ENCODE results near the gene TNC. TPM values are rescaled to one million over a fixed set of nuclear protein-coding genes. Genes with fewer than 3 reads are reported as not detected.

TNC gene
- total RNA-seq, 1 donor from 2014 or later = 30.8 TPM

GRCh38 chr9:115022760-115023434 is 95.1 kb downstream of the TNC start:
- Histone ChIP-seq H3K27ac (ENCODE audit: low read depth, low read length) (no peak overlapping the region), H3K9me3 (ENCODE audit: control insufficient read depth in 3 of 3, low read length in 3 of 3) (no peaks in the 10 kb centered on the region), H3K9ac (ENCODE audit: low read depth in 1 of 3, low read length in 3 of 3) (no peak overlapping the region), H3K4me1 (ENCODE audit: control insufficient read depth in 3 of 3, insufficient read depth in 3 of 3, low read length in 3 of 3) (no peaks in the 10 kb centered on the region), H3K4me3 (ENCODE audit: low read length in 3 of 3) (no peak overlapping the region), H3K36me3 (ENCODE audit: control insufficient read depth in 3 of 3, insufficient read depth in 3 of 3, low read length in 3 of 3) (no peaks in the 10 kb centered on the region), H3K27me3 (ENCODE audit: control insufficient read depth in 3 of 3, insufficient read depth in 3 of 3, low read length in 3 of 3) (no peaks in the 10 kb centered on the region)

- no peak overlapping the region for H3K27ac ChIP-seq (ENCODE audit: low read depth, low read length)
- H3K27me3 ChIP-seq (ENCODE audit: control insufficient read depth in 3 of 3, insufficient read depth in 3 of 3, low read length in 3 of 3) = peaks cover 0 to 2% (median 0%) of the 10 kb centered on the region in 3 donors
- H3K9ac ChIP-seq (ENCODE audit: low read depth in 1 of 3, low read length in 3 of 3) = no peak overlapping the region
Measured at GRCh38 chr9:115018547-115019435, 99.2 kb downstream of the TNC start.

GRCh38 chr9:115016344-115016743 is 101.6 kb downstream of the TNC start:
- Histone ChIP-seq H3K36me3 (ENCODE audit: control insufficient read depth in 3 of 3, insufficient read depth in 3 of 3, low read length in 3 of 3) (no peaks in the 10 kb centered on the region), H3K9me3 (ENCODE audit: control insufficient read depth in 3 of 3, low read length in 3 of 3) (no peaks in the 10 kb centered on the region), H3K4me3 (ENCODE audit: low read length in 3 of 3) (no peak overlapping the region), H3K27ac (ENCODE audit: low read depth, low read length) (no peak overlapping the region), H3K9ac (ENCODE audit: low read depth in 1 of 3, low read length in 3 of 3) (no peak overlapping the region), H3K27me3 (ENCODE audit: control insufficient read depth in 3 of 3, insufficient read depth in 3 of 3, low read length in 3 of 3) (peaks cover 0 to 3% (median 2%) of the 10 kb centered on the region in 3 donors), H3K4me1 (ENCODE audit: control insufficient read depth in 3 of 3, insufficient read depth in 3 of 3, low read length in 3 of 3) (no peaks in the 10 kb centered on the region)

More at GRCh38 chr9:115018547-115019435, 99.2 kb downstream of the TNC start:
- no peak overlapping the region for H3K4me3 ChIP-seq (ENCODE audit: low read length in 3 of 3)
- no peaks in the 10 kb centered on the region for H3K4me1 ChIP-seq (ENCODE audit: control insufficient read depth in 3 of 3, insufficient read depth in 3 of 3, low read length in 3 of 3)
- H3K36me3 ChIP-seq (ENCODE audit: control insufficient read depth in 3 of 3, insufficient read depth in 3 of 3, low read length in 3 of 3) = no peaks in the 10 kb centered on the region
- no peaks in the 10 kb centered on the region for H3K9me3 ChIP-seq (ENCODE audit: control insufficient read depth in 3 of 3, low read length in 3 of 3)

- H3K27me3 ChIP-seq (ENCODE audit: control insufficient read depth in 3 of 3, insufficient read depth in 3 of 3, low read length in 3 of 3) = peaks cover 0 to 3% (median 2%) of the 10 kb centered on the region in 3 donors
- no peak overlapping the region for H3K27ac ChIP-seq (ENCODE audit: low read depth, low read length)
- H3K36me3 ChIP-seq (ENCODE audit: control insufficient read depth in 3 of 3, insufficient read depth in 3 of 3, low read length in 3 of 3) = no peaks in the 10 kb centered on the region
- H3K4me3 ChIP-seq (ENCODE audit: low read length in 3 of 3) = no peak overlapping the region
- no peaks in the 10 kb centered on the region for H3K9me3 ChIP-seq (ENCODE audit: control insufficient read depth in 3 of 3, low read length in 3 of 3)
- H3K4me1 ChIP-seq (ENCODE audit: control insufficient read depth in 3 of 3, insufficient read depth in 3 of 3, low read length in 3 of 3) = no peaks in the 10 kb centered on the region
- no peak overlapping the region for H3K9ac ChIP-seq (ENCODE audit: low read depth in 1 of 3, low read length in 3 of 3)
Measured at GRCh38 chr9:115015018-115015635, 102.8 kb downstream of the TNC start.

DNA sequence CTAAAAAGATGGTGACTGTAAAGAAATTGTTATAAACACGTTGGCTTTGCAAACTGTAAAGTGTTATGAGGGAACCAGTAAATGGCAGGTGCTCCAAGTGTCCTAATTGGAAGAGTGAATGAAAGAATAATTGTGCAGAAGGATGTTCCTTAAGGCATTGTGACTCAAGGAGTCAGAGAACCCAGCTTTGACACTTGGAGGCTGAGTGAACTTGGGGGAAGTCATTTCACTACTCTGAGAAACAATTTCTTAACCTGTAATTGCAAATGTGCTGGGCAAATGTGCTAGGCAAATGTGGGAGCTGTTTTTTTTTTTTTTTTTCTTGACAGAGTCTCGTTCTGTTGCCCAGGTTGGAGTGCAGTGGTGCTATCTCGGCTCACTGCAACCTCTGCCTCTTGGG is 103.5 kb downstream of the TNC start:
- H3K9me3 ChIP-seq (ENCODE audit: control insufficient read depth in 3 of 3, low read length in 3 of 3) = no peaks in the 10 kb centered on the region
- no peak overlapping the region for H3K27ac ChIP-seq (ENCODE audit: low read depth, low read length)
- no peak overlapping the region for H3K4me3 ChIP-seq (ENCODE audit: low read length in 3 of 3)
- no peaks in the 10 kb centered on the region for H3K4me1 ChIP-seq (ENCODE audit: control insufficient read depth in 3 of 3, insufficient read depth in 3 of 3, low read length in 3 of 3)
- no peaks in the 10 kb centered on the region for H3K36me3 ChIP-seq (ENCODE audit: control insufficient read depth in 3 of 3, insufficient read depth in 3 of 3, low read length in 3 of 3)
- peaks cover 0 to 3% (median 2%) of the 10 kb centered on the region in 3 donors for H3K27me3 ChIP-seq (ENCODE audit: control insufficient read depth in 3 of 3, insufficient read depth in 3 of 3, low read length in 3 of 3)
- H3K9ac ChIP-seq (ENCODE audit: low read depth in 1 of 3, low read length in 3 of 3) = no peak overlapping the region

GRCh38 chr9:115013998-115014397 is 104.0 kb downstream of the TNC start:
- no peak overlapping the region for H3K9ac ChIP-seq (ENCODE audit: low read depth in 1 of 3, low read length in 3 of 3)
- H3K4me3 ChIP-seq (ENCODE audit: low read length in 3 of 3) = no peak overlapping the region
- H3K36me3 ChIP-seq (ENCODE audit: control insufficient read depth in 3 of 3, insufficient read depth in 3 of 3, low read length in 3 of 3) = no peaks in the 10 kb centered on the region
- no peak overlapping the region for H3K27ac ChIP-seq (ENCODE audit: low read depth, low read length)
- H3K9me3 ChIP-seq (ENCODE audit: control insufficient read depth in 3 of 3, low read length in 3 of 3) = no peaks in the 10 kb centered on the region
- no peaks in the 10 kb centered on the region for H3K4me1 ChIP-seq (ENCODE audit: control insufficient read depth in 3 of 3, insufficient read depth in 3 of 3, low read length in 3 of 3)
- H3K27me3 ChIP-seq (ENCODE audit: control insufficient read depth in 3 of 3, insufficient read depth in 3 of 3, low read length in 3 of 3) = peaks cover 0 to 3% (median 2%) of the 10 kb centered on the region in 3 donors

DNA sequence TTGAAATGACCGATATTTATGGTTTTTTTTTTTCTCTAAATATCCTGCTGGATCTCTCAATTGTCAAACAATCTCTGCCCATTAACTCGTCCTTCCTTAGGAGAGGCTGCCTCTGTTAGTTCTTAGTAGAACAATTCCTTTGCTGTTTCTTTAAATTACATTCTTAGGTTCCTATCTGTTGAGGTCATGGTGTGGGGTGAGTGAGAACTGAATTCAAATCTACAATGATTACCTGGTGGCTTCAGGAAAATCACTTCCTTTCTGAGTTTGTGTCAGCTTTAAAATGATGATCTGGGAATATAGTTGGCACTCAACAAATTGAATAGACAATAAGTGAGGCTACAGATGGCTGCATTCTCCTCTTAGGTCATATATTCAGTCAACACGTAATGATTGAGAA is 105.5 kb downstream of the TNC start:
- no peak overlapping the region for H3K4me3 ChIP-seq (ENCODE audit: low read length in 3 of 3)
- H3K27me3 ChIP-seq (ENCODE audit: control insufficient read depth in 3 of 3, insufficient read depth in 3 of 3, low read length in 3 of 3) = peaks cover 0 to 3% (median 2%) of the 10 kb centered on the region in 3 donors
- H3K27ac ChIP-seq (ENCODE audit: low read depth, low read length) = no peak overlapping the region
- H3K4me1 ChIP-seq (ENCODE audit: control insufficient read depth in 3 of 3, insufficient read depth in 3 of 3, low read length in 3 of 3) = peaks cover 0 to 5% (median 2%) of the 10 kb centered on the region in 3 donors
- no peaks in the 10 kb centered on the region for H3K36me3 ChIP-seq (ENCODE audit: control insufficient read depth in 3 of 3, insufficient read depth in 3 of 3, low read length in 3 of 3)
- H3K9me3 ChIP-seq (ENCODE audit: control insufficient read depth in 3 of 3, low read length in 3 of 3) = no peaks in the 10 kb centered on the region
- H3K9ac ChIP-seq (ENCODE audit: low read depth in 1 of 3, low read length in 3 of 3) = no peak overlapping the region

GRCh38 chr9:115010874-115011273 is 107.1 kb downstream of the TNC start:
- Histone ChIP-seq H3K4me3 (ENCODE audit: low read length in 3 of 3) (no peak overlapping the region), H3K36me3 (ENCODE audit: control insufficient read depth in 3 of 3, insufficient read depth in 3 of 3, low read length in 3 of 3) (no peaks in the 10 kb centered on the region), H3K27me3 (ENCODE audit: control insufficient read depth in 3 of 3, insufficient read depth in 3 of 3, low read length in 3 of 3) (peaks cover 0 to 3% (median 2%) of the 10 kb centered on the region in 3 donors), H3K9ac (ENCODE audit: low read depth in 1 of 3, low read length in 3 of 3) (no peak overlapping the region), H3K9me3 (ENCODE audit: control insufficient read depth in 3 of 3, low read length in 3 of 3) (no peaks in the 10 kb centered on the region), H3K4me1 (ENCODE audit: control insufficient read depth in 3 of 3, insufficient read depth in 3 of 3, low read length in 3 of 3) (peaks cover 0 to 5% (median 2%) of the 10 kb centered on the region in 3 donors), H3K27ac (ENCODE audit: low read depth, low read length) (no peak overlapping the region)

DNA sequence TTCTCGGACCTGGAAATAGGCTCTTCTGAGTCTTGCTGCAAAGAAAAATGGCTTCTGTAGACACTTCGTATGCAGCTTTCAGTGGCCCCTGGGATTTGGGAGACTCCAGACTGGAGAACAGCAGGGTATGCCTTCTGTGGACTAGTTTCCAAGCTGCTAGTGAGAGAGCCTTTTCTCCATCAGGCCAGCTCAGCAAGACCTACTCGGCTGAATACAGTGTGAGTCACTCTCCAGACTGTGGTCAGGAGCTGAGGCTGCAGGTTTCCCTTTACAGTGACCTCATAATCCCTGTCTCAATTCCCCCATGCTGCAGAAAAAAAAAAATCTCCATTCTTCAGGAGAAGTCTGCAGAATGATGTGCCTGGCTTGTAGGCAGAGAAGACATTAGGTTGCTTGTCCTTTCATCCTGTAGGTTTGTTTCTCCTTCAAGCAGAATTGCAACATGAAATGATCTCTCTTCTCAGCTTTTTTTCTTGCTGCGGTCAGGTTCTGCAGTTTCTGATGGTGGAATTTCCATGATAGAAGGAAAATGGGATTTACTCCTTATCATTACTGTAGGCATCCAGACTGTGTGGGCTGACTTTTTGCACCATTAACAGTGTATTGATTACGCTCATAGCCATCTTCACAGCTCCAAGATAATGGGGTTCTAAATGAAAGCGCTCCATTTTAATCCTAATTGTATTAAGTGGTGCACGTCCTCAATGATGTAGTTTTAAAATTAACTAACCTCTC is 109.3 kb downstream of the TNC start:
- H3K27me3 ChIP-seq (ENCODE audit: control insufficient read depth in 3 of 3, insufficient read depth in 3 of 3, low read length in 3 of 3) = peaks cover 0 to 3% (median 0%) of the 10 kb centered on the region in 3 donors
- H3K4me3 ChIP-seq (ENCODE audit: low read length in 3 of 3) = no peak overlapping the region
- H3K9ac ChIP-seq (ENCODE audit: low read depth in 1 of 3, low read length in 3 of 3) = no peak overlapping the region
- no peaks in the 10 kb centered on the region for H3K36me3 ChIP-seq (ENCODE audit: control insufficient read depth in 3 of 3, insufficient read depth in 3 of 3, low read length in 3 of 3)
- H3K9me3 ChIP-seq (ENCODE audit: control insufficient read depth in 3 of 3, low read length in 3 of 3) = no peaks in the 10 kb centered on the region
- H3K27ac ChIP-seq (ENCODE audit: low read depth, low read length) = no peak overlapping the region
- H3K4me1 ChIP-seq (ENCODE audit: control insufficient read depth in 3 of 3, insufficient read depth in 3 of 3, low read length in 3 of 3) = peaks cover 0 to 5% (median 2%) of the 10 kb centered on the region in 3 donors

Data from skeletal muscle tissue (tissue), 4 donors.